AG04450 (cell line): ENCODE data around the gene KRT32. TPM values are rescaled to one million over a fixed set of nuclear protein-coding genes. Genes with fewer than 3 reads are reported as not detected.

Source experiments
- CTCF ChIA-PET: fragments of 300-600, 350-600 bp; formaldehyde crosslinking; extraction: SDS; loops from one replicate; lab custom pipeline; 2022; ENCODE audit warnings: antibody characterized with exemption, inconsistent platforms; lab: Charles Lee
- POLR2A ChIA-PET: fragments of 350-600 bp; formaldehyde crosslinking; extraction: SDS; loops from one replicate; lab custom pipeline; 2021; ENCODE audit warnings: antibody characterized with exemption, inconsistent platforms; lab: Yijun Ruan, JAX
- DNase-seq: peaks from one replicate; pipeline ENCODE4 v3.0.0-alpha.2; 2011; ENCODE audit warnings: low read depth, low spot score
- H3K27ac ChIP-seq: one replicate; pipeline ENCODE4 v1.5.1; 2012; ENCODE audit warnings: low read depth, low read length, control low read depth
- H3K27me3 ChIP-seq: one replicate; pipeline ENCODE4 v1.6.0; 2012; ENCODE audit warnings: low read length; ENCODE audit not compliant: control insufficient read depth, insufficient read depth
- H3K4me3 ChIP-seq: 2 replicates; pipeline ENCODE4 v1.5.1; 2011; ENCODE audit warnings: mild to moderate bottlenecking, low read depth, low read length, control low read depth
- H3K9me3 ChIP-seq: 2 replicates; pipeline ENCODE4 v1.5.1; 2012; ENCODE audit warnings: low read length; ENCODE audit not compliant: control insufficient read depth, insufficient read depth
- polyA plus RNA-seq: library from polyadenylated mRNA; depleted of rRNA; stranded (reverse); fragments of >200 nt; gene quantifications from 2 replicates; pipeline ENCODE4 v1.2.3, GENCODE V29; 2011
- TF ChIP-seq, protein P1 (sequence below): IDR thresholded peaks from 2 replicates; pipeline ENCODE4 v1.5.1; 2011; ENCODE audit warnings: low read depth, low read length, control low read depth, inconsistent platforms

Gene KRT32
- polyA plus RNA-seq, 1 experiment = 0.09 TPM

DNA sequence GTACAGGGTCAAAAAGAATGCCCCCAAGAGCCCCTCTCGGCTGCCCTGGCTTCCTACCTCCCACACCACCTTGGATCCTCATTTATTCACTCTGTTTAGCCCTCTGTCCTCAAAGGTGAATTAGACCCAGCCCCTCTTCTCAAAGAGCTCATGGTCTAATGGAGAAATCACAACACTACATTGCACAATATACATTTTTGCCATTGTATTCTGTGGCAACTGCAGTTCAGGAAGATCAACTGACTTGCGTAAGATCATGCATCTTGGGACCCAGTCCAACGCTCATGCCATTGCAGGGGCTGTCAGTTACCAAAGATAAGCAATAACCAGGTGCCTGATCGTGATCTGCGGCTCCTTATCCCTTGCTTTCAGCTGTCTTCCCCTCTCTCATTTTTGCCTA lies 27.8 kb downstream of the KRT32 start:
- Histone ChIP-seq H3K27me3 (peaks cover 6% of the 10 kb centered on the region), H3K9me3 (peaks cover 9% of the 10 kb centered on the region; the same call in 1 of the 2 replicates), H3K27ac (no peak overlapping the region), H3K4me3 (no peak overlapping the region)
- ChIA-PET POLR2A (no interaction called here), CTCF (interaction anchor here (1.1 kb wide), 1 partner anchor 110 kb away, joined by 4 read pairs; no protein-coding TSS in a partner anchor)
- TF ChIP-seq, protein P1, sequence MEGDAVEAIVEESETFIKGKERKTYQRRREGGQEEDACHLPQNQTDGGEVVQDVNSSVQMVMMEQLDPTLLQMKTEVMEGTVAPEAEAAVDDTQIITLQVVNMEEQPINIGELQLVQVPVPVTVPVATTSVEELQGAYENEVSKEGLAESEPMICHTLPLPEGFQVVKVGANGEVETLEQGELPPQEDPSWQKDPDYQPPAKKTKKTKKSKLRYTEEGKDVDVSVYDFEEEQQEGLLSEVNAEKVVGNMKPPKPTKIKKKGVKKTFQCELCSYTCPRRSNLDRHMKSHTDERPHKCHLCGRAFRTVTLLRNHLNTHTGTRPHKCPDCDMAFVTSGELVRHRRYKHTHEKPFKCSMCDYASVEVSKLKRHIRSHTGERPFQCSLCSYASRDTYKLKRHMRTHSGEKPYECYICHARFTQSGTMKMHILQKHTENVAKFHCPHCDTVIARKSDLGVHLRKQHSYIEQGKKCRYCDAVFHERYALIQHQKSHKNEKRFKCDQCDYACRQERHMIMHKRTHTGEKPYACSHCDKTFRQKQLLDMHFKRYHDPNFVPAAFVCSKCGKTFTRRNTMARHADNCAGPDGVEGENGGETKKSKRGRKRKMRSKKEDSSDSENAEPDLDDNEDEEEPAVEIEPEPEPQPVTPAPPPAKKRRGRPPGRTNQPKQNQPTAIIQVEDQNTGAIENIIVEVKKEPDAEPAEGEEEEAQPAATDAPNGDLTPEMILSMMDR = no peak
- DNase-seq = no peak

DNA sequence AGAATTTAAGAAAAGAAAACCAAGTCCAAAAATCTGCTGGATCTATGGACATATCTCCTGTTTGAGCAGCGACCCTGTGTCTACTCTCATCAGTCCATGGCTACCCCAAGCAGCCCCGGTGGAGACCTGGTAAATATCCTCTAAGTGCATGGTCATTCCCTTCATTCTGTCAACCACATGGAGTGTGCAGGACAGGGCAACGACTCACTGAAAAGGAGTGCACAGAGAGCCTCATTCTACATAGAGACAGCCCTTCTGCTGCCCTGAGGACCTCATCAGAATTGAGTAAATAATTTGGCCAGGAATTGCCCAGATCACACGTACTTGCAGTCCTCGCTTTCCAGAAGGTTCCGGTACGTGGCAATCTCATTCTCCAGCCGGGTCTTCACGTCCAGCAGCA lies 29.4 kb downstream of the KRT32 start:
- Histone ChIP-seq H3K4me3 (no peak overlapping the region), H3K27me3 (peaks cover 6% of the 10 kb centered on the region), H3K9me3 (peaks cover 9% of the 10 kb centered on the region; the same call in 1 of the 2 replicates), H3K27ac (no peak overlapping the region)
- TF ChIP-seq, protein P1 = no peak
- ChIA-PET POLR2A (no interaction called here), CTCF (no interaction called here)
- DNase-seq = no peak

DNA sequence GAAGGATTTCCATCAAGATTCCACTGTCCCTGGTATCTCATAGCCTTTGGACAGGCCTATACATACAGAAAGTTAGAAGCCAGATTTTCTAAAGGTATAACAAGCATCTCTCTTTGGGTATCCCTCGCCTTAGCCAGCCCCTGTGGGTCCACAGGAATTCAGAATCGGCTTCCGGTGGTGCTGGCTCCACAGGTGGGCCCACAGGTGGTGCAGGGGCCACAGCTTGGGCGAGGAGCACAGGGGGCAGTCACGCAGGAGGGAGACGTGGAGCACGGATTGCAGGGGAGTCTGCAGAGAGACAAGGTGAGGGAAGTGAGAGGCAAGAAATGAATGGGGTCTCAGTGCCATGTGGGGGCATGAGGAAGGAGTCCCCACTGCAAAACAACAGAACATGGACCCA lies 29.9 kb downstream of the KRT32 start:
- CTCF ChIA-PET = no interaction called here

DNA sequence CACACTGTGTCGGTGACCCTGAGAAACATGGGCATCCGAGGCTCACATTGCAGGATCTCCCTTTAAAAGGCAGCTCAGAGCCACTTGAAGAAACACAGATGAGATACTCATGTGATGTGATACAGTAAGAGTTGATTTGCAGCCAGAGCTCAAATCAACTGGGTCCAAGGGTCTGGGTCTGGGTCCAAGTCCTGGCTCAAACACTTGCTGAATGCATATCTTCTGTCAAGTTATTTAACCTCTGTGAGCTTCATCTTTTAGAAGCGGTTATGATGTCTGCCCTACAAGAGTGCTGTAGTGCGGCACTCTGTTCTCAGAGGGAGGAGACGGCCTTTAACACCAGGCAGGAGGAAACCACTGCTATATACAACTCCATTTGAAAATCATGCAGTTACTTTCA lies 32.8 kb downstream of the KRT32 start:
- CTCF ChIA-PET = interaction anchor here (1.1 to 1.4 kb wide), 2 partner anchors 114 to 115 kb away, joined by 3 read pairs; no protein-coding TSS in a partner anchor
- no peak for DNase-seq
- peaks cover 5% of the 10 kb centered on the region; the same call in 1 of the 2 replicates for H3K9me3 ChIP-seq
- POLR2A ChIA-PET = interaction anchor here (0.6 kb wide), 1 partner anchor 167 kb away, joined by 3 read pairs; no protein-coding TSS in a partner anchor
- H3K27ac ChIP-seq = no peak overlapping the region
- peaks cover 4% of the 10 kb centered on the region for H3K27me3 ChIP-seq
- no peak overlapping the region for H3K4me3 ChIP-seq
- TF ChIP-seq, protein P1 = no peak

More for the DNA sequence above, 29.9 kb downstream of the KRT32 start:
- Histone ChIP-seq H3K4me3 (no peak overlapping the region), H3K27me3 (peaks cover 6% of the 10 kb centered on the region), H3K27ac (no peak overlapping the region), H3K9me3 (peaks cover 9% of the 10 kb centered on the region; the same call in 1 of the 2 replicates)
- TF ChIP-seq, protein P1 = no peak
- DNase-seq = no peak
- POLR2A ChIA-PET = no interaction called here

DNA sequence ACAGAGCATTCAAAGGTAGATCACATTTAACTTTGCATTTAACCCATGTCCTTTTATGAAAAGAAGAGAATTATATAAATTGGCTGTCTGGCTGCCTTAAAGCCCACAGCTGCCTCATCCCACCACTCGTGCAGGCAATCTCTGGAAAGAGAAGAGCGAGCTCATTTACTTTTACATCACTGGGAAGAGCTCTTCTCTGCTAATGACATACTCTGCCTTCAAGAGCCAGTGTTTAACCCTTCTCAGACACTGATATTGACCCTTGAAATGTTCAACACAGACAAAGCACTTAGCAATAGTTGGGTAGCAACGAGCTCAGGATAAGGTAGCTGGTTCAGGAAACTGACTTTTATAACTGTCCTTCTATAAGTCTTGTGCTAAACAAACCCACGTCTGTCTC lies 33.2 kb downstream of the KRT32 start:
- CTCF ChIA-PET = interaction anchor here (0.9 to 1.4 kb wide), 3 partner anchors 115 to 524 kb away, joined by 3 read pairs; no protein-coding TSS in a partner anchor
- peaks cover 4% of the 10 kb centered on the region for H3K27me3 ChIP-seq
- TF ChIP-seq, protein P1 = no peak
- DNase-seq = no peak
- H3K27ac ChIP-seq = no peak overlapping the region
- peaks cover 2% of the 10 kb centered on the region; the same call in 1 of the 2 replicates for H3K9me3 ChIP-seq
- H3K4me3 ChIP-seq = no peak overlapping the region
- POLR2A ChIA-PET = interaction anchor here (0.6 kb wide), 1 partner anchor 166 kb away, joined by 3 read pairs; no protein-coding TSS in a partner anchor
